GM12878 (cell line): ENCODE measurements around the gene CD34. TPM values are rescaled to one million over a fixed set of nuclear protein-coding genes. Genes with fewer than 3 reads are reported as not detected.

ENCODE experiments used
- CHD4 ChIP-seq: fragments of 200-600 bp; sonication (generic); IDR thresholded peaks from 2 replicates; pipeline ENCODE4 v1.6.1; 2016; ENCODE audit warnings: mild to moderate bottlenecking
- EP300 ChIP-seq, 2 experiments: fragments of 150-350 bp in 1 of 2; IDR thresholded peaks; 2 replicates each; pipeline ENCODE4 v1.6.1; 2011 to 2012; ENCODE audit warnings: low read depth in 2 of 2, low read length in 2 of 2, borderline replicate concordance in 1 of 2, improper control_type of control experiment in 1 of 2, inconsistent platforms in 1 of 2; ENCODE audit not compliant: control insufficient read depth in 1 of 2
- EZH2 ChIP-seq: IDR thresholded peaks from 2 replicates; pipeline ENCODE4 v1.6.1; 2012; ENCODE audit warnings: low read depth, mild to moderate bottlenecking, control low read depth, inconsistent platforms, low read length, borderline replicate concordance; ENCODE audit not compliant: control insufficient read depth
- FOXK2 ChIP-seq: fragments of 450-650 bp; IDR thresholded peaks from 2 replicates; pipeline ENCODE4 v1.6.1; 2017; ENCODE audit warnings: mild to moderate bottlenecking, moderate library complexity
- HDAC2 ChIP-seq: fragments of 200-600 bp; sonication (generic); IDR thresholded peaks from 2 replicates; pipeline ENCODE4 v1.6.1; 2017
- KDM1A ChIP-seq: fragments of 200-600 bp; sonication (generic); IDR thresholded peaks from 2 replicates; pipeline ENCODE4 v1.6.1; 2016; ENCODE audit warnings: borderline replicate concordance
- NFIC ChIP-seq: IDR thresholded peaks from 2 replicates; pipeline ENCODE4 v1.6.1; 2012; ENCODE audit warnings: low read depth, mild to moderate bottlenecking, inconsistent platforms, low read length, moderate library complexity
- NR2C1 ChIP-seq: fragments of 450-650 bp; IDR thresholded peaks from 2 replicates; pipeline ENCODE4 v1.6.1; 2017; ENCODE audit warnings: antibody characterized with exemption, mild to moderate bottlenecking, moderate library complexity
- NR2C2 ChIP-seq: IDR thresholded peaks from 2 replicates; pipeline ENCODE4 v1.6.1; 2011; ENCODE audit warnings: borderline replicate concordance, low read depth; ENCODE audit not compliant: control insufficient read depth, insufficient read length
- POU2F2 ChIP-seq: IDR thresholded peaks from 3 replicates; pipeline ENCODE4 v1.6.1; 2011; ENCODE audit warnings: low read depth, mild to moderate bottlenecking, low read length, borderline replicate concordance
- RFX5 ChIP-seq: IDR thresholded peaks from 2 replicates; pipeline ENCODE4 v1.6.1; 2011; ENCODE audit warnings: low read depth, low read length, improper control_type of control experiment
- RUNX3 ChIP-seq: IDR thresholded peaks from 2 replicates; pipeline ENCODE4 v1.6.1; 2012; ENCODE audit warnings: low read length, inconsistent platforms
- SP1 ChIP-seq: IDR thresholded peaks from one replicate; pipeline ENCODE4 v1.6.1; 2011; ENCODE audit warnings: low read depth, low read length
- SREBF1 ChIP-seq: IDR thresholded peaks from 2 replicates; pipeline ENCODE4 v1.6.1; 2012; ENCODE audit warnings: mild to moderate bottlenecking, low read length
- SREBF2 ChIP-seq: IDR thresholded peaks from 2 replicates; pipeline ENCODE4 v1.6.1; 2012; ENCODE audit warnings: mild to moderate bottlenecking, low read length
- TCF7 ChIP-seq: IDR thresholded peaks from 2 replicates; pipeline ENCODE4 v1.6.1; 2014; ENCODE audit warnings: antibody characterized with exemption, borderline replicate concordance
- YBX1 ChIP-seq: fragments of 450-650 bp; IDR thresholded peaks from 2 replicates; pipeline ENCODE4 v1.6.1; 2016; ENCODE audit warnings: antibody characterized with exemption
- ZNF217 ChIP-seq: fragments of 450-650 bp; IDR thresholded peaks from 2 replicates; pipeline ENCODE4 v1.6.1; 2017; ENCODE audit warnings: antibody characterized with exemption, mild to moderate bottlenecking
- ZNF384 ChIP-seq: IDR thresholded peaks from 2 replicates; pipeline ENCODE4 v1.6.1; 2012; ENCODE audit warnings: low read depth, mild to moderate bottlenecking, low read length, improper control_type of control experiment, borderline replicate concordance
- polyA plus RNA-seq, 11 experiments: library from polyadenylated mRNA; depleted of rRNA in 4 of 11; unstranded in 6 of 11; stranded (reverse) in 5 of 11; fragments of >200 nt; fragmentation: Nextera tagmentation in 4 of 11; fragmentation: Illumina TruSeq in 1 of 11; extraction: Ambion mirVana in 4 of 11; extraction: Trizol in 1 of 11; gene quantifications; 1 replicate in 1 of 11; 2 replicates in 10 of 11; pipeline versions ENCODE4 v1.2.1 to v1.2.3, GENCODE V29; 2011 to 2016; ENCODE audit warnings: inconsistent platforms in 2 of 11, missing spikeins in 2 of 11, low read depth in 1 of 11
- total RNA-seq, 4 experiments: library from RNA; depleted of rRNA in 3 of 4; stranded (reverse); fragments of >200 nt in 3 of 4; fragmentation: Illumina TruSeq in 1 of 4; extraction: Trizol in 1 of 4; gene quantifications; 2 replicates each; pipeline versions ENCODE4 v1.2.1 to v1.2.3, GENCODE V29; 2013 to 2021
- TF ChIP-seq, protein P1 (sequence below): IDR thresholded peaks from 2 replicates; pipeline ENCODE4 v1.6.1; 2012; ENCODE audit warnings: mild to moderate bottlenecking, low read depth, low read length
- TF ChIP-seq, protein P2 (sequence below): IDR thresholded peaks from 2 replicates; pipeline ENCODE4 v1.6.1; 2011; ENCODE audit warnings: low read depth, mild to moderate bottlenecking, low read length, moderate library complexity, borderline replicate concordance; ENCODE audit errors: extremely low read depth
- TF ChIP-seq, protein P3 (sequence below): fragments of 450-650 bp; conservative IDR thresholded peaks from 2 replicates; pipeline ENCODE4 v1.6.1; 2017; ENCODE audit warnings: mild to moderate bottlenecking, moderate library complexity
- TF ChIP-seq, protein P4 (sequence below), 3 experiments: IDR thresholded peaks in 2 of 3; conservative IDR thresholded peaks in 1 of 3; 2 replicates each; pipeline ENCODE4 v1.5.1; 2011; ENCODE audit warnings: low read depth in 3 of 3, low read length in 3 of 3, mild to moderate bottlenecking in 3 of 3, control low read depth in 2 of 3, moderate library complexity in 2 of 3, inconsistent platforms in 1 of 3, mixed read lengths in 1 of 3; ENCODE audit not compliant: control insufficient read depth in 2 of 3, insufficient read depth in 1 of 3; ENCODE audit errors: extremely low read depth in 1 of 3

Gene CD34
- total and polyA plus RNA-seq, 10 of the 15 experiments (the other 5 are each of a cell fraction or from before 2014, with no cell fraction given), result under 0.01 to 0.08 (median 0.02) TPM; not detected in 6

DNA sequence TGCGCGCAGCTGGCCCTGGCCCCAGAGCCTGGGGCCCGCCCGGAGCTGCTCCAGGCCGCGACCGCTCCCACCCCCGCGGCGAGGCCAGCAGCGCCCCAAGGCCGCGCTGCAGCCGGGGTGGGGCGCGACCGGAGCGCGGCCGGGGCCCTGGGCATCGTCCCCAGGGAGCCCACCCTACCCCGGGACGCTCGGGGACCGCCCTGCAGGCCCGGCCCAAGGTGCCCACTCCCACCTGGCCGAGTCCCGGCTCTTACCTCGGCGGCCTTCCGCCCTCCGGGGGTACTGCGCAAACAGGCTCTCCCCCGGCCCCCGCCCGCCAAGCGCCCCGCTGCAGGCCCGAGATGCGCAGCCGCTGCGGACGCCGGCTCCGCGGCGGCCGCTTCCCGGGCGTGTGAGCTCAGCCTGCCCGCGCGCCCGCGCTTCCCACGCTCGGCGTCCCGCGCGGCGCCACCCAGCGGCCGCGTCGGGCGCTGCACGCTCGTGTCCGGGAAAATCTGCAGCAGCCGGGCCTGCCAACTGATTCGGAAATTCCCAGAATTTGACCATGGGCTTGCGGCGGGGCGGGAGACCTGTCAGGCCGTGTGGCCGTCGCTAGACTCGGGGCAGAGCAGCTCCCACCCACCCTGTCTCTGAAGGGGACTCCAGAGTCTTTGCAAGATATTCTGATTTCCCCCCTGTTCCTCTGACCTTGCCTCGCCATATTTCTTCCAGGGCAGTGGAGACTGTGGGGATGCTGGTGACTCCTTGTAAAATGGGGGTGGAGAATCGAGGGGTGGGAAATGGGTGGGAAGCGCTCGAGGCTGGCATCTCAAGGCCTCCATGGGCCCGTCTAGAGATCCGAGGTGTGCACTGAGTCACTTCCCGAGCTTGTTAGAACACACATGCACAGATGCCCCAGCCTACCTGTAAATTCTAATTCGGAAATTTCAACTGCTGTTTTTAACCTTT, 41.9 kb downstream of the CD34 start (continued):
- TF ChIP-seq SREBF1 (no peak), SREBF2 (no peak), NR2C1 (no peak), HDAC2 (no peak), KDM1A (no peak), ZNF384 (no peak), ZNF217 (no peak), NR2C2 (no peak), CHD4 (no peak), POU2F2 (0 out of 3 replicates have a peak, but pooled peaks have one; percentile 47), RUNX3 (no peak; the same call in 1 of the 2 replicates), FOXK2 (no peak), SP1 (peak; percentile 16), YBX1 (no peak), TCF7 (no peak), NFIC (no peak), EZH2 (no peak), RFX5 (no peak), EP300 (IDR thresholded peaks at IDR 0.05; ENCODE audit: borderline replicate concordance in 1 of 2, control insufficient read depth in 1 of 2, low read depth in 2 of 2, low read length in 2 of 2) (no peak; a peak in 1 of 4 replicates)
- TF ChIP-seq, protein P1, sequence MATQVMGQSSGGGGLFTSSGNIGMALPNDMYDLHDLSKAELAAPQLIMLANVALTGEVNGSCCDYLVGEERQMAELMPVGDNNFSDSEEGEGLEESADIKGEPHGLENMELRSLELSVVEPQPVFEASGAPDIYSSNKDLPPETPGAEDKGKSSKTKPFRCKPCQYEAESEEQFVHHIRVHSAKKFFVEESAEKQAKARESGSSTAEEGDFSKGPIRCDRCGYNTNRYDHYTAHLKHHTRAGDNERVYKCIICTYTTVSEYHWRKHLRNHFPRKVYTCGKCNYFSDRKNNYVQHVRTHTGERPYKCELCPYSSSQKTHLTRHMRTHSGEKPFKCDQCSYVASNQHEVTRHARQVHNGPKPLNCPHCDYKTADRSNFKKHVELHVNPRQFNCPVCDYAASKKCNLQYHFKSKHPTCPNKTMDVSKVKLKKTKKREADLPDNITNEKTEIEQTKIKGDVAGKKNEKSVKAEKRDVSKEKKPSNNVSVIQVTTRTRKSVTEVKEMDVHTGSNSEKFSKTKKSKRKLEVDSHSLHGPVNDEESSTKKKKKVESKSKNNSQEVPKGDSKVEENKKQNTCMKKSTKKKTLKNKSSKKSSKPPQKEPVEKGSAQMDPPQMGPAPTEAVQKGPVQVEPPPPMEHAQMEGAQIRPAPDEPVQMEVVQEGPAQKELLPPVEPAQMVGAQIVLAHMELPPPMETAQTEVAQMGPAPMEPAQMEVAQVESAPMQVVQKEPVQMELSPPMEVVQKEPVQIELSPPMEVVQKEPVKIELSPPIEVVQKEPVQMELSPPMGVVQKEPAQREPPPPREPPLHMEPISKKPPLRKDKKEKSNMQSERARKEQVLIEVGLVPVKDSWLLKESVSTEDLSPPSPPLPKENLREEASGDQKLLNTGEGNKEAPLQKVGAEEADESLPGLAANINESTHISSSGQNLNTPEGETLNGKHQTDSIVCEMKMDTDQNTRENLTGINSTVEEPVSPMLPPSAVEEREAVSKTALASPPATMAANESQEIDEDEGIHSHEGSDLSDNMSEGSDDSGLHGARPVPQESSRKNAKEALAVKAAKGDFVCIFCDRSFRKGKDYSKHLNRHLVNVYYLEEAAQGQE, result no peak
- TF ChIP-seq, protein P2, sequence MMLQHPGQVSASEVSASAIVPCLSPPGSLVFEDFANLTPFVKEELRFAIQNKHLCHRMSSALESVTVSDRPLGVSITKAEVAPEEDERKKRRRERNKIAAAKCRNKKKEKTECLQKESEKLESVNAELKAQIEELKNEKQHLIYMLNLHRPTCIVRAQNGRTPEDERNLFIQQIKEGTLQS, result no peak
- TF ChIP-seq, protein P3, sequence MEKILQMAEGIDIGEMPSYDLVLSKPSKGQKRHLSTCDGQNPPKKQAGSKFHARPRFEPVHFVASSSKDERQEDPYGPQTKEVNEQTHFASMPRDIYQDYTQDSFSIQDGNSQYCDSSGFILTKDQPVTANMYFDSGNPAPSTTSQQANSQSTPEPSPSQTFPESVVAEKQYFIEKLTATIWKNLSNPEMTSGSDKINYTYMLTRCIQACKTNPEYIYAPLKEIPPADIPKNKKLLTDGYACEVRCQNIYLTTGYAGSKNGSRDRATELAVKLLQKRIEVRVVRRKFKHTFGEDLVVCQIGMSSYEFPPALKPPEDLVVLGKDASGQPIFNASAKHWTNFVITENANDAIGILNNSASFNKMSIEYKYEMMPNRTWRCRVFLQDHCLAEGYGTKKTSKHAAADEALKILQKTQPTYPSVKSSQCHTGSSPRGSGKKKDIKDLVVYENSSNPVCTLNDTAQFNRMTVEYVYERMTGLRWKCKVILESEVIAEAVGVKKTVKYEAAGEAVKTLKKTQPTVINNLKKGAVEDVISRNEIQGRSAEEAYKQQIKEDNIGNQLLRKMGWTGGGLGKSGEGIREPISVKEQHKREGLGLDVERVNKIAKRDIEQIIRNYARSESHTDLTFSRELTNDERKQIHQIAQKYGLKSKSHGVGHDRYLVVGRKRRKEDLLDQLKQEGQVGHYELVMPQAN, result peak; percentile 69; the same call in 1 of the 2 replicates
- TF ChIP-seq, protein P4, sequence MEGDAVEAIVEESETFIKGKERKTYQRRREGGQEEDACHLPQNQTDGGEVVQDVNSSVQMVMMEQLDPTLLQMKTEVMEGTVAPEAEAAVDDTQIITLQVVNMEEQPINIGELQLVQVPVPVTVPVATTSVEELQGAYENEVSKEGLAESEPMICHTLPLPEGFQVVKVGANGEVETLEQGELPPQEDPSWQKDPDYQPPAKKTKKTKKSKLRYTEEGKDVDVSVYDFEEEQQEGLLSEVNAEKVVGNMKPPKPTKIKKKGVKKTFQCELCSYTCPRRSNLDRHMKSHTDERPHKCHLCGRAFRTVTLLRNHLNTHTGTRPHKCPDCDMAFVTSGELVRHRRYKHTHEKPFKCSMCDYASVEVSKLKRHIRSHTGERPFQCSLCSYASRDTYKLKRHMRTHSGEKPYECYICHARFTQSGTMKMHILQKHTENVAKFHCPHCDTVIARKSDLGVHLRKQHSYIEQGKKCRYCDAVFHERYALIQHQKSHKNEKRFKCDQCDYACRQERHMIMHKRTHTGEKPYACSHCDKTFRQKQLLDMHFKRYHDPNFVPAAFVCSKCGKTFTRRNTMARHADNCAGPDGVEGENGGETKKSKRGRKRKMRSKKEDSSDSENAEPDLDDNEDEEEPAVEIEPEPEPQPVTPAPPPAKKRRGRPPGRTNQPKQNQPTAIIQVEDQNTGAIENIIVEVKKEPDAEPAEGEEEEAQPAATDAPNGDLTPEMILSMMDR (IDR thresholded peaks at IDR 0.05 in 2 of 3, conservative IDR thresholded peaks at IDR 0.05 in 1 of 3; ENCODE audit: control insufficient read depth in 2 of 3, extremely low read depth in 1 of 3, insufficient read depth in 1 of 3, low read depth in 3 of 3, low read length in 3 of 3), result peak; percentile 70 to 83 (median 81)
